ENCODE results near the gene TES. TPM values are rescaled to one million over a fixed set of nuclear protein-coding genes. Genes with fewer than 3 reads are reported as not detected.

TES gene
- total and polyA plus RNA-seq, 9 of the 15 experiments (the other 6 are each of a cell fraction or from before 2014, with no cell fraction given), result 20.7 to 61.6 (median 53.8) TPM

DNA sequence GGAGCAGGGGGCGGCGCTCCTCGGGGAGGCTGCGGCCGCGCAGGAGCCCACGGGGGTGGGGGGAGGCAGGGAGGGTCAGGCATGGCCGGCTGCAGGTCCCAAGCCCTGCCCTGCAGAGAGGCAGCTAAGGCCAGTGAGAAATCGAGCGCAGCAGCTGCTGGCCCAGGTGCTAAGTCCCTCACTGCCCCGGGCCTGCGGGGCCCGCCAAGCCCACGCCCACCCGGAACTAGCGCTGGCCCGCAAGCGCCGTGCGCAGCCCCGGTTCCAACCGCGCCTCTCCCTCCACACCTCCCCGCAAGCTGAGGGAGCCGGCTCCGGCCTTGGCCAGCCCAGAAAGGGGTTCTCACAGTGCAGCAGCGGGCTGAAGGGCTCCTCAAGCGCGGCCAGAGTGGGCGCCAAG, 28.3 kb upstream of the TES start:
- intact Hi-C loops (cut with micrococcal nuclease), result no loop called here
- Histone ChIP-seq H3K4me3 (no peak overlapping the region), H3K27ac (ENCODE audit: extremely low read depth, low read depth, low read length) (no peak overlapping the region), H3K27me3 (ENCODE audit: control insufficient read depth in 2 of 2, insufficient read depth in 2 of 2, low read length in 2 of 2) (no peaks in the 10 kb centered on the region), H3K9ac (ENCODE audit: insufficient read depth in 1 of 2, low read depth in 2 of 2, low read length in 2 of 2) (no peak overlapping the region), H3K4me1 (replicated peaks in 1 of 2; ENCODE audit: control insufficient read depth in 2 of 2, insufficient read depth in 2 of 2, low read length in 2 of 2) (peaks cover 0 to 8% of the 10 kb centered on the region in 2 experiments; a peak in 1 of 5 replicates), H4K20me1 (replicated peaks; ENCODE audit: control insufficient read depth, insufficient read depth, low read length) (no peaks in the 10 kb centered on the region), H3K9me3 (replicated peaks; ENCODE audit: control insufficient read depth, insufficient read depth, low read depth, low read length) (no peaks in the 10 kb centered on the region), H2AFZ (ENCODE audit: low read depth, low read length) (no peak overlapping the region), H3K4me2 (ENCODE audit: insufficient read depth, low read length) (no peak overlapping the region), H3K36me3 (ENCODE audit: control insufficient read depth, insufficient read depth, low read length) (no peaks in the 10 kb centered on the region), H3K79me2 (ENCODE audit: control insufficient read depth, insufficient read depth, low read length) (no peaks in the 10 kb centered on the region), H3K9me1 (ENCODE audit: control insufficient read depth, insufficient read depth, low read length) (no peaks in the 10 kb centered on the region)
- no TSS peak for BruUV-seq (replicated peaks)
- FAIRE-seq (no peak), DNase-seq (ENCODE audit: extremely low read depth in 1 of 4, low spot score in 3 of 4) (no peak), ATAC-seq (no peak)
- TF ChIP-seq ARID1B (IDR thresholded peaks at IDR 0.05), result no peak
- no peak for TF ChIP-seq EZH2 (IDR thresholded peaks at IDR 0.05; ENCODE audit: borderline replicate concordance, low read depth, low read length)
- TF ChIP-seq ZNF24 (IDR thresholded peaks at IDR 0.05), result no peak
- TF ChIP-seq TSC22D4 (tag; IDR thresholded peaks at IDR 0.05), result no peak
- no peak for TF ChIP-seq SUPT5H (IDR thresholded peaks at IDR 0.05)
- no peak for TF ChIP-seq BRF1 (IDR thresholded peaks at IDR 0.05; ENCODE audit: borderline replicate concordance, extremely low read depth, insufficient read length)
- TF ChIP-seq DEAF1 (CRISPR knock-in tag; IDR thresholded peaks at IDR 0.05), result no peak
- TF ChIP-seq ZBTB26 (CRISPR knock-in tag; IDR thresholded peaks at IDR 0.05), result no peak
- TF ChIP-seq, protein P1, sequence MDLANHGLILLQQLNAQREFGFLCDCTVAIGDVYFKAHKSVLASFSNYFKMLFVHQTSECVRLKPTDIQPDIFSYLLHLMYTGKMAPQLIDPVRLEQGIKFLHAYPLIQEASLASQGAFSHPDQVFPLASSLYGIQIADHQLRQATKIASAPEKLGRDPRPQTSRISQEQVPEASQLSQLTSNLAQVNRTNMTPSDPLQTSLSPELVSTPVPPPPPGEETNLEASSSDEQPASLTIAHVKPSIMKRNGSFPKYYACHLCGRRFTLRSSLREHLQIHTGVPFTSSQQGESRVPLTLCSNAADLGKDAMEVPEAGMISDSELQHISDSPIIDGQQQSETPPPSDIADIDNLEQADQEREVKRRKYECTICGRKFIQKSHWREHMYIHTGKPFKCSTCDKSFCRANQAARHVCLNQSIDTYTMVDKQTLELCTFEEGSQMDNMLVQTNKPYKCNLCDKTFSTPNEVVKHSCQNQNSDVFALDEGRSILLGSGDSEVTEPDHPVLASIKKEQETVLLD (IDR thresholded peaks at IDR 0.05), result no peak
- no peak for TF ChIP-seq TFE3 (CRISPR knock-in tag; IDR thresholded peaks at IDR 0.05)
- no peak for TF ChIP-seq KDM1A (IDR thresholded peaks at IDR 0.05)
- TF ChIP-seq, protein P2, sequence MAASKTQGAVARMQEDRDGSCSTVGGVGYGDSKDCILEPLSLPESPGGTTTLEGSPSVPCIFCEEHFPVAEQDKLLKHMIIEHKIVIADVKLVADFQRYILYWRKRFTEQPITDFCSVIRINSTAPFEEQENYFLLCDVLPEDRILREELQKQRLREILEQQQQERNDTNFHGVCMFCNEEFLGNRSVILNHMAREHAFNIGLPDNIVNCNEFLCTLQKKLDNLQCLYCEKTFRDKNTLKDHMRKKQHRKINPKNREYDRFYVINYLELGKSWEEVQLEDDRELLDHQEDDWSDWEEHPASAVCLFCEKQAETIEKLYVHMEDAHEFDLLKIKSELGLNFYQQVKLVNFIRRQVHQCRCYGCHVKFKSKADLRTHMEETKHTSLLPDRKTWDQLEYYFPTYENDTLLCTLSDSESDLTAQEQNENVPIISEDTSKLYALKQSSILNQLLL (CRISPR knock-in tag; IDR thresholded peaks at IDR 0.05; ENCODE audit: borderline replicate concordance), result no peak
- 33% methylated on average over 11 of the region's 30 CpGs for WGBS (ENCODE audit: insufficient coverage, low coverage, missing lambda C conversion rate)
- in situ Hi-C loops (cut with MboI), result no loop called here
- ChIA-PET CTCF (ENCODE audit: low intra/inter-chr PET ratio) (no interaction called here), POLR2A (interaction anchor here (1.2 kb wide), 1 partner anchor 29 kb away, joined by 5 read pairs; the partner anchor contains the start of gene TES)

All from K562 (cell line).